HL-60/S4 treated with retinoic acid at 250 ng/mL for 4 days and 3 days (cell line): ENCODE data around the gene SH3BP2.

Experiments used
- in situ Hi-C: fragments of 300-500 bp; cut with MboI; formaldehyde crosslinking; loops from 2 replicates; pipeline ENCODE4 v1.7.0; 2022; ENCODE audit warnings: low sequenced_read_pairs

The SH3BP2 gene

GRCh38 chr4:2817701-2818350, 24.9 kb downstream of the SH3BP2 start:
- in situ Hi-C loops: no loop called here

GRCh38 chr4:2818351-2818939, 25.6 kb downstream of the SH3BP2 start:
- in situ Hi-C loops: no loop called here

- in situ Hi-C loops: no loop called here
Measured at GRCh38 chr4:2819244-2820215, 26.6 kb downstream of the SH3BP2 start.

GRCh38 chr4:2820216-2820982, 27.5 kb downstream of the SH3BP2 start:
- in situ Hi-C loops: no loop called here

GRCh38 chr4:2822461-2823300, 29.8 kb downstream of the SH3BP2 start:
- in situ Hi-C loops: no loop called here

GRCh38 chr4:2823301-2823670, 30.4 kb downstream of the SH3BP2 start:
- in situ Hi-C loops: no loop called here

- in situ Hi-C loops: no loop called here
Measured at GRCh38 chr4:2823671-2824328, 30.9 kb downstream of the SH3BP2 start.

- in situ Hi-C loops: no loop called here
Measured at GRCh38 chr4:2824329-2824835, 31.5 kb downstream of the SH3BP2 start.

- in situ Hi-C loops: no loop called here
Measured at GRCh38 chr4:2824836-2825381, 32.0 kb downstream of the SH3BP2 start.

- in situ Hi-C loops: no loop called here
Measured at GRCh38 chr4:2825740-2826139, 32.9 kb downstream of the SH3BP2 start.

GRCh38 chr4:2827071-2827873, 34.4 kb downstream of the SH3BP2 start:
- in situ Hi-C loops: no loop called here

- in situ Hi-C loops: no loop called here
Measured at GRCh38 chr4:2827874-2828751, 35.2 kb downstream of the SH3BP2 start.

GRCh38 chr4:2828758-2829181, 35.9 kb downstream of the SH3BP2 start:
- in situ Hi-C loops: no loop called here

- in situ Hi-C loops: no loop called here
Measured at GRCh38 chr4:2829321-2829932, 36.5 kb downstream of the SH3BP2 start.

GRCh38 chr4:2829933-2830451, 37.1 kb downstream of the SH3BP2 start:
- in situ Hi-C loops: no loop called here
